ENCODE data around the gene UMAD1. TPM values are rescaled to one million over a fixed set of nuclear protein-coding genes. Genes with fewer than 3 reads are reported as not detected.

UMAD1 gene
- total RNA-seq, 2 donors from 2014 or later: 10.9 to 15.0 TPM

DNA sequence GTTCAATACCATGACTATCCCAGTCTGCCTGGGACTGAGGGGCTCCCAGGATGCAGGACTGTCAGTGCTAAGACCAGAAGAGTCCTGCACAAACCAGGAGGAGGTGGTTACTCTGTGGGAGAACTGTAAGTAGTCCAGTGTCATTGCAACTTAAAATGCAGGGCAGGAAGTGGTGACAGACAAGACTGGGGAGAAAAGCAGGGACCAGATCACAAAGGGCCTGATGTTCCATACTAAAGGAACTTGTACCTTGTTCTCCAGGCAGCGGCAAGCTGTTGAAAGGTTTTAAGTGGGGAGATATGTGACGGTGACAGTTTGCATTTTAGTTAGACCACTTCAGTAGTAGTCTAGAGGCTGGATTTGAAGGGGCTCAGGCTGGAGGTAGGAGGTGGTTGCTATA, 262.3 kb downstream of the UMAD1 start:
- Mint-ChIP-seq H3K27me3 (no peaks in the 10 kb centered on the region), H3K27ac (peak overlapping the region; percentile 77), H3K4me3 (no peak overlapping the region), H3K36me3 (ENCODE audit: low read depth) (no peaks in the 10 kb centered on the region), H3K4me1 (peaks cover 7% of the 10 kb centered on the region)
- no peak for DNase-seq
- no peak for ATAC-seq
- no peaks in the 10 kb centered on the region for H3K9me3 ChIP-seq (ENCODE audit: control insufficient read depth, low read length, poor library complexity, severe bottlenecking)

- no peaks in the 10 kb centered on the region for H3K36me3 Mint-ChIP-seq (ENCODE audit: low read depth)
Observed at GRCh38 chr7:7907306-7907705, 266.8 kb downstream of the UMAD1 start.

GRCh38 chr7:7908622-7909145, 268.1 kb downstream of the UMAD1 start:
- Mint-ChIP-seq H3K4me3 (no peak overlapping the region), H3K4me1 (peaks cover 2% of the 10 kb centered on the region), H3K27me3 (no peaks in the 10 kb centered on the region), H3K36me3 (ENCODE audit: low read depth) (no peaks in the 10 kb centered on the region), H3K27ac (no peak overlapping the region)
- ATAC-seq (no peak), DNase-seq (no peak)
- H3K9me3 ChIP-seq (ENCODE audit: control insufficient read depth, low read length, poor library complexity, severe bottlenecking): no peaks in the 10 kb centered on the region

More at GRCh38 chr7:7907306-7907705, 266.8 kb downstream of the UMAD1 start:
- no peak for DNase-seq
- H3K9me3 ChIP-seq (ENCODE audit: control insufficient read depth, low read length, poor library complexity, severe bottlenecking): no peaks in the 10 kb centered on the region
- H3K4me3 Mint-ChIP-seq: no peak overlapping the region
- no peak overlapping the region for H3K27ac Mint-ChIP-seq
- no peak for ATAC-seq
- no peaks in the 10 kb centered on the region for H3K27me3 Mint-ChIP-seq
- peaks cover 7% of the 10 kb centered on the region for H3K4me1 Mint-ChIP-seq

- Mint-ChIP-seq H3K27ac (no peak overlapping the region), H3K36me3 (ENCODE audit: low read depth) (no peaks in the 10 kb centered on the region), H3K4me3 (no peak overlapping the region), H3K27me3 (no peaks in the 10 kb centered on the region), H3K4me1 (peaks cover 2% of the 10 kb centered on the region)
- H3K9me3 ChIP-seq (ENCODE audit: control insufficient read depth, low read length, poor library complexity, severe bottlenecking): no peaks in the 10 kb centered on the region
- DNase-seq: no peak
- ATAC-seq: no peak
Observed at GRCh38 chr7:7909376-7909775, 268.8 kb downstream of the UMAD1 start.

DNA sequence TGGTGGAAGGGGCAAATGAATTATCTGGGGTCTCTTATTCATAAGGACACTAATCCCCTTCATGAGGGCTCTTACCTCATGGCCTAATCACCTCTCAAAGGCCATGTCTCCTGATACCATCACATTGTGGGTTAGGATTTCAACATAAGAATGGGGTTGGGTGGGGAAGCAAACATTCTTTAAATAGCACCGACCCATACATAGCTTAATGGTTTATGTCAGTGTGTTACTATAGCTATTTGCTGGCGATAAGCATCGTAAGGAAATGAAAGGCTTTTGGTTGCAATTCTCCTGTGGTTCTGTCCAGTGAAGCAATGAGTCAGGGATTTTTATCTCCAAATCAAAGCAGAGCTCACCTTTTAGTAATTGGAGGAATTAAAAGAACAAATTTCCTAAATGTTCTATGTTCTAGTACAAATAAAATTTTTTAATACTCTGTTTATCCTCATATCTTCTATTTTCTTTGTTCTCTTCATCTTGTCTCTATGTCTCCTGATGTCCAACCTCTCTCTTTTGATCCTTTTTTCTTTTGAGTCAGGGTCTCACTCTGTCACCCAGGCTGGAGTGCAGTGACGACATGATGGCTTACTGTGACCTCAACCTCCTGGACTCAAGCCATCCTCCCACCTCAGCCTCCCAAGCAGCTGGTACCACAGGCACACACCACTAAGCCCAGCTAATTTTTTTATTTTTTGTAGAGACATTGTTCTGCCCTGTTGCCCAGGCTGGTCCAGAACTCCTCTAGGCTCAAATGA, 271.0 kb downstream of the UMAD1 start:
- H3K27me3 Mint-ChIP-seq: no peaks in the 10 kb centered on the region
- peaks cover 3% of the 10 kb centered on the region for H3K36me3 Mint-ChIP-seq (ENCODE audit: low read depth)
- DNase-seq (no peak), ATAC-seq (no peak)
- no peaks in the 10 kb centered on the region for H3K9me3 ChIP-seq (ENCODE audit: control insufficient read depth, low read length, poor library complexity, severe bottlenecking)
- H3K4me3 Mint-ChIP-seq: peak overlapping the region; percentile 46
- H3K27ac Mint-ChIP-seq: no peak overlapping the region
- no peaks in the 10 kb centered on the region for H3K4me1 Mint-ChIP-seq

DNA sequence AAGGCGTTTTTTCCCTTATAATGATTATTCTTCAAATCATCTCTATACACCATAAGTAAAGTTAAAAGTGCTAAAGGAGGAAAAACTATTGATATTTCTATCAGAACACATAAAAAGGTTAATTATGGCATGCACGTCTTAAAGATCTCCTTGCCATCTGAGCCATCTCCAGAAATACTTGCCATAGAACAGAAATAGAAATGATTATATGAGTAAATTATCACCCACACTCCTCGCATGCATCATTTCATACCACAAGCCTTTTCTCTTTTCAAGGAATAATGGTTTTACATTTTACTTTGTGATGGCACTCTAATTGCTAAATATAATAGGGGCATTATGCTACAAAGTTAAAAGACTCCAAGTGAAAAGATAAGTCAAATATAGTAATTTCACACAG, 272.4 kb downstream of the UMAD1 start:
- no peaks in the 10 kb centered on the region for H3K4me1 Mint-ChIP-seq
- ATAC-seq: no peak

GRCh38 chr7:7913504-7913903, 273.0 kb downstream of the UMAD1 start:
- no peak for ATAC-seq
- H3K27ac Mint-ChIP-seq: no peak overlapping the region
- no peaks in the 10 kb centered on the region for H3K4me1 Mint-ChIP-seq
- H3K4me3 Mint-ChIP-seq: no peak overlapping the region
- no peaks in the 10 kb centered on the region for H3K27me3 Mint-ChIP-seq
- H3K9me3 ChIP-seq (ENCODE audit: control insufficient read depth, low read length, poor library complexity, severe bottlenecking): no peaks in the 10 kb centered on the region
- no peak for DNase-seq
- peaks cover 3% of the 10 kb centered on the region for H3K36me3 Mint-ChIP-seq (ENCODE audit: low read depth)

More for the DNA sequence above, 272.4 kb downstream of the UMAD1 start:
- no peaks in the 10 kb centered on the region for H3K9me3 ChIP-seq (ENCODE audit: control insufficient read depth, low read length, poor library complexity, severe bottlenecking)
- Mint-ChIP-seq H3K36me3 (ENCODE audit: low read depth) (peaks cover 3% of the 10 kb centered on the region), H3K4me3 (no peak overlapping the region), H3K27me3 (no peaks in the 10 kb centered on the region), H3K27ac (no peak overlapping the region)
- DNase-seq: no peak

GRCh38 chr7:7914547-7914946, 274.0 kb downstream of the UMAD1 start:
- no peaks in the 10 kb centered on the region for H3K9me3 ChIP-seq (ENCODE audit: control insufficient read depth, low read length, poor library complexity, severe bottlenecking)
- DNase-seq (no peak), ATAC-seq (no peak)
- Mint-ChIP-seq H3K4me3 (no peak overlapping the region), H3K27ac (no peak overlapping the region), H3K27me3 (no peaks in the 10 kb centered on the region), H3K36me3 (ENCODE audit: low read depth) (peaks cover 3% of the 10 kb centered on the region), H3K4me1 (peaks cover 2% of the 10 kb centered on the region)

- ATAC-seq (no peak), DNase-seq (no peak)
- peaks cover 7% of the 10 kb centered on the region for H3K4me1 Mint-ChIP-seq
- peaks cover 3% of the 10 kb centered on the region for H3K36me3 Mint-ChIP-seq (ENCODE audit: low read depth)
- H3K9me3 ChIP-seq (ENCODE audit: control insufficient read depth, low read length, poor library complexity, severe bottlenecking): no peaks in the 10 kb centered on the region
- no peaks in the 10 kb centered on the region for H3K27me3 Mint-ChIP-seq
- H3K27ac Mint-ChIP-seq: no peak overlapping the region
- no peak overlapping the region for H3K4me3 Mint-ChIP-seq
Observed at GRCh38 chr7:7916064-7916463, 275.5 kb downstream of the UMAD1 start.

DNA sequence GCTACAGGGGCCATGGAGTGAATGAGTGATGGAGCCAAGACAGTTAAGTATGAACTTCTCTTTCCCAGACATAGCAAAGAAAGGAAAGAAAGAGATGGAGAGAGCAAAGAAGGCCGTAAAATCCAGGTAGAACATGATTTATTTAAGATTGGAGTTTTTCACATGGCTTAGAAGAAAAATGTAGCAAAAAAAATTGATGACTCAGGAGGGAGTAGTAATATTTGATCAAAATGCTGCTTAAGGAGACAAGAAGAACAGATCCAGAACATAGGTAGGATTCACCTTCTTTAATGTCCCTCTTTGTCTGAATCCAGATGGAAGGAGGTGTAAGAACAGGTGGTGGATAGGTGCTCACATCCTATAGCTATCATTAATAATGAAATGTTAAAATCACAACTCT, 277.0 kb downstream of the UMAD1 start:
- Mint-ChIP-seq H3K27ac (no peak overlapping the region), H3K36me3 (ENCODE audit: low read depth) (peaks cover 3% of the 10 kb centered on the region)

GRCh38 chr7:7918736-7919448, 278.3 kb downstream of the UMAD1 start:
- H3K27me3 Mint-ChIP-seq: no peaks in the 10 kb centered on the region
- H3K36me3 Mint-ChIP-seq (ENCODE audit: low read depth): peaks cover 3% of the 10 kb centered on the region
- H3K9me3 ChIP-seq (ENCODE audit: control insufficient read depth, low read length, poor library complexity, severe bottlenecking): no peaks in the 10 kb centered on the region
- H3K27ac Mint-ChIP-seq: peak overlapping the region; percentile 63
- DNase-seq (no peak), ATAC-seq (no peak)
- H3K4me1 Mint-ChIP-seq: peaks cover 21% of the 10 kb centered on the region
- no peak overlapping the region for H3K4me3 Mint-ChIP-seq

More for the DNA sequence above, 277.0 kb downstream of the UMAD1 start:
- no peaks in the 10 kb centered on the region for H3K27me3 Mint-ChIP-seq
- ATAC-seq (no peak), DNase-seq (no peak)
- H3K4me1 Mint-ChIP-seq: peaks cover 11% of the 10 kb centered on the region
- no peaks in the 10 kb centered on the region for H3K9me3 ChIP-seq (ENCODE audit: control insufficient read depth, low read length, poor library complexity, severe bottlenecking)
- H3K4me3 Mint-ChIP-seq: no peak overlapping the region

DNA sequence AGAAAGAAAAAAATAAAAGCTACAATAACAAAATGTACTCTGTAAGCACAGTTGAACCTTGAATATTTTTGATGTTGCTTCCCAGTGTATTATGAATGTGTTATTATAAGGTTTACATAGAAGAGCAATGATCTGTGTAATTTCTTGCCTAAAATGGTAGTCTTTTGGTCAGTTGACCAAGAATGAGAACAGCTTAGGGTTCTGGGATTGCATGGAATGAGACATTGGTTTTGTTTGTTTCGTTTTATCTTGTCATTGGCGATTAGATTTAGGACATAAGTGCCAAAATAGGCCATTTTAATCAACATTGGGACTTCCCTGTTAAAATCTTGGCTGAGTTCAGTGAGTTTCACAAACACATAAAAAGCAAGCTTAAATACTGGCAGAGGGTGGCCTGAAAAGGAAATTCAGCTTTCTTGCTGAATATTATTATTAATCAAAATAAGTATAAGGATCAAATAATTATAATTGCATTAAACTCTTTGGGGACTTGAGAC, 278.9 kb downstream of the UMAD1 start:
- Mint-ChIP-seq H3K4me3 (no peak overlapping the region), H3K27ac (no peak overlapping the region), H3K27me3 (no peaks in the 10 kb centered on the region), H3K36me3 (ENCODE audit: low read depth) (peaks cover 8% of the 10 kb centered on the region), H3K4me1 (peaks cover 27% of the 10 kb centered on the region)
- ATAC-seq: no peak
- H3K9me3 ChIP-seq (ENCODE audit: control insufficient read depth, low read length, poor library complexity, severe bottlenecking): no peaks in the 10 kb centered on the region
- DNase-seq: no peak

- H3K4me3 Mint-ChIP-seq: peak overlapping the region; percentile 76
- H3K9me3 ChIP-seq (ENCODE audit: control insufficient read depth, low read length, poor library complexity, severe bottlenecking): no peaks in the 10 kb centered on the region
- DNase-seq: no peak
- H3K36me3 Mint-ChIP-seq (ENCODE audit: low read depth): peaks cover 8% of the 10 kb centered on the region
- H3K27me3 Mint-ChIP-seq: no peaks in the 10 kb centered on the region
- peak overlapping the region; percentile 81 for H3K27ac Mint-ChIP-seq
- peaks cover 30% of the 10 kb centered on the region for H3K4me1 Mint-ChIP-seq
- ATAC-seq: no peak
Observed at GRCh38 chr7:7920056-7920455, 279.5 kb downstream of the UMAD1 start.
